ENCODE results near the gene GRIK3. TPM values are rescaled to one million over a fixed set of nuclear protein-coding genes. Genes with fewer than 3 reads are reported as not detected.
"Not testable (repeated sequence)": the region's sequence is repeated elsewhere in the genome, so short reads cannot be mapped to it uniquely, and the experiment has no call there.

Gene GRIK3
- total RNA-seq, 2 experiments from 2014 or later: 16.3 to 55.0 TPM

DNA sequence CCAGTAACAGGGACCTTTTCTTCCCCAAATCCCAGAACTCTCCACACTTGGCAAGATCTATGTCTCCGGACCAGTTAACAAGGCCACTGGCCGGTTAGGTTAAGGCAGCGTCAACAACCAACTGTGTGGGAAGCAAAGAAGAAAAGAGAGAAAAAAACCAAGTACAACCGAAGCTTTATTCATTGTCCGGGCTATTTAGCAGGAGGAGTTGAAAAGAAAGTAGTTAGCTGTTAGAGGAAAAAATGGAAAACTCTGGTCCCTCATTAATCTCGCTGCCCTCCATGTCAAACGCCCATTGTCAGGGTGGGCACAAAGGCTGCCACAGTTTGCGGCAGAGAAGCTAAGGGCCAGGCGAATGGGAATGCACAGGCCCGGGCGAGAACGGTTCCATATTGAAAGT, 49.3 kb upstream of the GRIK3 start:
- intact Hi-C loops (cut with micrococcal nuclease; ENCODE audit: unreplicated experiment): no loop called here
- TF ChIP-seq EZH2phosphoT487 (IDR thresholded peaks at IDR 0.05; ENCODE audit: borderline replicate concordance, low read depth, low read length): no peak
- TF ChIP-seq, protein P1, sequence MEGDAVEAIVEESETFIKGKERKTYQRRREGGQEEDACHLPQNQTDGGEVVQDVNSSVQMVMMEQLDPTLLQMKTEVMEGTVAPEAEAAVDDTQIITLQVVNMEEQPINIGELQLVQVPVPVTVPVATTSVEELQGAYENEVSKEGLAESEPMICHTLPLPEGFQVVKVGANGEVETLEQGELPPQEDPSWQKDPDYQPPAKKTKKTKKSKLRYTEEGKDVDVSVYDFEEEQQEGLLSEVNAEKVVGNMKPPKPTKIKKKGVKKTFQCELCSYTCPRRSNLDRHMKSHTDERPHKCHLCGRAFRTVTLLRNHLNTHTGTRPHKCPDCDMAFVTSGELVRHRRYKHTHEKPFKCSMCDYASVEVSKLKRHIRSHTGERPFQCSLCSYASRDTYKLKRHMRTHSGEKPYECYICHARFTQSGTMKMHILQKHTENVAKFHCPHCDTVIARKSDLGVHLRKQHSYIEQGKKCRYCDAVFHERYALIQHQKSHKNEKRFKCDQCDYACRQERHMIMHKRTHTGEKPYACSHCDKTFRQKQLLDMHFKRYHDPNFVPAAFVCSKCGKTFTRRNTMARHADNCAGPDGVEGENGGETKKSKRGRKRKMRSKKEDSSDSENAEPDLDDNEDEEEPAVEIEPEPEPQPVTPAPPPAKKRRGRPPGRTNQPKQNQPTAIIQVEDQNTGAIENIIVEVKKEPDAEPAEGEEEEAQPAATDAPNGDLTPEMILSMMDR (conservative IDR thresholded peaks at IDR 0.05; ENCODE audit: low read length): no peak
- ChIA-PET CTCF (ENCODE audit: unreplicated experiment) (no interaction called here), POLR2A (no interaction called here)
- no peaks in the 10 kb centered on the region for H3K36me3 ChIP-seq (ENCODE audit: insufficient read depth, low read length)
- DNase-seq (ENCODE audit: low spot score): no peak
- no peak overlapping the region for H3K27ac ChIP-seq (ENCODE audit: low read depth, low read length, poor library complexity, severe bottlenecking)
- no peak overlapping the region for H3K4me3 ChIP-seq (ENCODE audit: low read depth, low read length, poor library complexity, severe bottlenecking)
- no peaks in the 10 kb centered on the region for H3K9me2 ChIP-seq (ENCODE audit: insufficient read depth, low read length)
- no peaks in the 10 kb centered on the region for H4K20me1 ChIP-seq (ENCODE audit: insufficient read depth, low read length)
- H2AFZ ChIP-seq (ENCODE audit: low read length): no peak overlapping the region
- H3K4me1 ChIP-seq (ENCODE audit: insufficient read depth, low read length, poor library complexity, severe bottlenecking): no peaks in the 10 kb centered on the region
- H3K4me2 ChIP-seq (ENCODE audit: low read length): no peak overlapping the region
- BruUV-seq (replicated peaks): no TSS peak
- no peaks in the 10 kb centered on the region for H3K79me2 ChIP-seq (ENCODE audit: insufficient read depth, low read depth, low read length)
- H3K9me3 ChIP-seq (ENCODE audit: low read length): no peaks in the 10 kb centered on the region

DNA sequence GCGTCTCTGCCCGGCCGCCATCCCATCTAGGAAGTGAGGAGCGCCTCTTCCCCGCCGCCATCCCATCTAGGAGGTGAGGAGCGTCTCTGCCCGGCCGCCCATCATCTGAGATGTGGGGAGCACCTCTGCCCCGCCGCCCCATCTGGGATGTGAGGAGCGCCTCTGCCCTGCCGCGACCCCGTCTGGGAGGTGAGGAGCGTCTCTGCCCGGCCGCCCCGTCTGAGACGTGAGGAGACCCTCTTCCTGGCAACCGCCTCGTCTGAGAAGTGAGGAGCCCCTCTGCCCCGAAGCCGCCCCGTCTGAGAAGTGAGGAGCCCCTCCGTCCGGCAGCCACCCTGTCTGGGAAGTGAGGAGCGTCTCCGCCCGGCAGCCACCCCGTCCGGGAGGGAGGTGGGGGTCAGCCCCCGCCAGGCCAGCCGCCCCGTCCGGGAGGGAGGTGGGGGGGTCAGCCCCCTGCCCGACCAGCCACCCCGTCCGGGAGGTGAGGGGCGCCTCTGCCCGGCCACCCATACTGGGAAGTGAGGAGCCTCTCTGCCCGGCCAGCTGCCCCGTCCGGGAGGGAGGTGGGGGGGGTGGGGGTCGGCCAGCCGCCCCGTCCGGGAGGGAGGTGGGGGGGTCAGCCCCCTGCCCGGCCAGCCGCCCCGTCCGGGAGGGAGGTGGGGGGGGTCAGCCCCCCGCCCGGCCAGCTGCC, 46.1 kb upstream of the GRIK3 start:
- DNase-seq (ENCODE audit: low spot score); H4K20me1 ChIP-seq (ENCODE audit: insufficient read depth, low read length); H3K4me2 ChIP-seq (ENCODE audit: low read length); intact Hi-C loops (cut with micrococcal nuclease; ENCODE audit: unreplicated experiment); H2AFZ ChIP-seq (ENCODE audit: low read length); CTCF ChIA-PET (ENCODE audit: unreplicated experiment); H3K9me3 ChIP-seq (ENCODE audit: low read length); H3K27ac ChIP-seq (ENCODE audit: low read depth, low read length, poor library complexity, severe bottlenecking); H3K79me2 ChIP-seq (ENCODE audit: insufficient read depth, low read depth, low read length); BruUV-seq (replicated peaks); H3K4me3 ChIP-seq (ENCODE audit: low read depth, low read length, poor library complexity, severe bottlenecking); H3K4me1 ChIP-seq (ENCODE audit: insufficient read depth, low read length, poor library complexity, severe bottlenecking); POLR2A ChIA-PET; H3K36me3 ChIP-seq (ENCODE audit: insufficient read depth, low read length); H3K9me2 ChIP-seq (ENCODE audit: insufficient read depth, low read length): not testable (repeated sequence)

DNA sequence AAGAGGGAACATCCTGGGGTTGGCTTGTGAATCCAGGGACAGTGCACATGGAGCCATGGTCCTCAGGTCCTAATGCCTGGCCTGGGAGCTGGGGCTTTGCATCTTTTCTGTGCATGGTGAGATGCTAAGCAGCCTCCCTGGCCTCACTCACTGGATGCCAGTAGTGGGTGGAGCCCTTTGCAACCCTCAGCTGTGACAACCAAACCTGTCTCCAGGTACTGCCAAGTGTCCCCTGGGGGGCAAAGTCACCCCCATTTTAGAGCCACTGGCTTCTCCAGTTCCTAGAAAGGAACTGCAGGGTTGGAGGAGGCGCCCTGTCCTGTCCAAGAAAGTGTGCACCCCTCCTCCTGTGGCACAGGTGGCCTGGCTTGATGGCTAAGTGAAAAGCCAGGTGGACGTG, 44.6 kb upstream of the GRIK3 start:
- Histone ChIP-seq H3K36me3 (ENCODE audit: insufficient read depth, low read length) (no peaks in the 10 kb centered on the region), H4K20me1 (ENCODE audit: insufficient read depth, low read length) (no peaks in the 10 kb centered on the region), H3K9me2 (ENCODE audit: insufficient read depth, low read length) (no peaks in the 10 kb centered on the region), H3K4me1 (ENCODE audit: insufficient read depth, low read length, poor library complexity, severe bottlenecking) (no peaks in the 10 kb centered on the region), H3K27ac (ENCODE audit: low read depth, low read length, poor library complexity, severe bottlenecking) (no peak overlapping the region), H3K4me2 (ENCODE audit: low read length) (no peak overlapping the region), H3K4me3 (ENCODE audit: low read depth, low read length, poor library complexity, severe bottlenecking) (no peak overlapping the region), H2AFZ (ENCODE audit: low read length) (no peak overlapping the region), H3K9me3 (ENCODE audit: low read length) (no peaks in the 10 kb centered on the region), H3K79me2 (ENCODE audit: insufficient read depth, low read depth, low read length) (no peaks in the 10 kb centered on the region)
- ChIA-PET CTCF (ENCODE audit: unreplicated experiment) (no interaction called here), POLR2A (no interaction called here)
- BruUV-seq (replicated peaks): no TSS peak
- intact Hi-C loops (cut with micrococcal nuclease; ENCODE audit: unreplicated experiment): no loop called here
- no peak for DNase-seq (ENCODE audit: low spot score)
- TF ChIP-seq EZH2phosphoT487 (IDR thresholded peaks at IDR 0.05; ENCODE audit: borderline replicate concordance, low read depth, low read length): no peak
- TF ChIP-seq, protein P1 (conservative IDR thresholded peaks at IDR 0.05; ENCODE audit: low read length): no peak

Data from OCI-LY7 (cell line).